Ramos (cell line): ENCODE measurements around the gene FBXO44.
"Not testable (repeated sequence)": the region's sequence is repeated elsewhere in the genome, so short reads cannot be mapped to it uniquely, and the experiment has no call there.

Source experiments
- in situ Hi-C: fragments of 300-500 bp; cut with MboI; formaldehyde crosslinking; loops from one replicate; pipeline ENCODE4 v1.14.3; 2022; ENCODE audit warnings: low sequenced_read_pairs; ENCODE audit not compliant: unreplicated experiment

FBXO44 gene, protein sequence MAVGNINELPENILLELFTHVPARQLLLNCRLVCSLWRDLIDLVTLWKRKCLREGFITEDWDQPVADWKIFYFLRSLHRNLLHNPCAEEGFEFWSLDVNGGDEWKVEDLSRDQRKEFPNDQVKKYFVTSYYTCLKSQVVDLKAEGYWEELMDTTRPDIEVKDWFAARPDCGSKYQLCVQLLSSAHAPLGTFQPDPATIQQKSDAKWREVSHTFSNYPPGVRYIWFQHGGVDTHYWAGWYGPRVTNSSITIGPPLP

DNA sequence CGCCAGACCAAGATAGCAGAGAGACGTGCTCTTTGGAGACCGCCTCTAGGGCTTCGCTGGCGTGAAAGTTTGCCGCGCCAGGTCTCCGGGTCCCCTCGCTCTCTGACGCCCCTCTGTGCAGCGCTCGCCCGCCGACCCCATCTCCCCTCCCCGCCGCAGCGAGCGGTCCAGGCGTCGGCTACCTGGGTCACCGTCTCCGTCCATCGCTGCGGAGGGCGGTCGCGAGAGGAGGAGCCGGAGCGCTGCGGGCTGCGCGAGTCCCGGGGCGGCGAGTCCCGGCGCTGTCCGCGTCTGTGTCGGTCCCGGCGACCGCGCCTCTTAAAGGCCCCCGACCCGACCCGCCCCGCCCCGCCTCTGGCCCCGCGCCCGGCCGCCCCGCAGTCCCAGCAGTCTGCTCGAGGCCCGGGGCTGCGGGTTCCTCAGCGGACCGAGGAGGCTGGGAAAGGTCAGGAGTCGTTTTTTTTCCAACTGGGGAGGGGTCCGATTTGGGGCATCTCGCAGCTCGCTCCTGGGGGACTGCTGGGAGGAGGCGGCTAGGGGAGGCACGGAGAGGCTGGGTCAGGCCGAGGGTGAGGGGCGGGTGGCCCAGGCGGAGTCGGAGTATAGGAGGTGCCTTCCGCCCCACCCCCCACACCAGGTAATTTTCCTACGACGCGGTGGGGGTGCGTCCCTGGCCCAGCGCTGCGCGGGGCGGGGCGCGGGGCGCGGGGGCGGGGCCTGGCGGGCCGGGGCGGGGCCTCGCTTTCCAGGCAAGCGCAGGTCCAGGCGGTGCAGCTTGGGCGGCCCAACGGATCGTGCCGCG, at the start of gene FBXO44, which contains the start of gene FBXO2:
Gene FBXO44, plus strand, starts transcription at position 741 of the 802 bp plus-strand sequence. CDS start 959 bp downstream, outside the sequence.
Gene FBXO2, minus strand, starts transcription at position 293 of the 802 bp plus-strand sequence. Its CDS starts 89 bp downstream, at position 204.
- in situ Hi-C loops: no loop called here

DNA sequence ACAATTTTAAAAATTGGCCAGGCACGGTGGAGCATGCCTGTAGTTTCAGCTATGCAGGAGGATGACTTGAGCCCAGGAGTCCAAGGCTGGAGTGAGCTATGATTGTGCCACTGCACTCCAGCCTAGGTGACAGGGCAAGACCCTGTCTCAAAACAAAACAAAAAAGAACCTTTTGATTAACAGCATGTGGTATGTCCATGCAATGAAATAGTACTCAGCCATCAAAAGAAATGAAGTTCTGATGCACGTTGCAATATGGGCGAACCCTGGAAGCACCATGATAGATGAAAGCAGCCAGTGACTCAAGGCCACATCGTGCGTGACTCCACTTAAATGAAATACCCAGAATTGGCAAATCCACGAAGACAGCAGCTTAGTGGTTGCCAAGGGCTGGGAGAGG, 47.9 kb upstream of the FBXO44 start:
- in situ Hi-C loops: no loop called here

DNA sequence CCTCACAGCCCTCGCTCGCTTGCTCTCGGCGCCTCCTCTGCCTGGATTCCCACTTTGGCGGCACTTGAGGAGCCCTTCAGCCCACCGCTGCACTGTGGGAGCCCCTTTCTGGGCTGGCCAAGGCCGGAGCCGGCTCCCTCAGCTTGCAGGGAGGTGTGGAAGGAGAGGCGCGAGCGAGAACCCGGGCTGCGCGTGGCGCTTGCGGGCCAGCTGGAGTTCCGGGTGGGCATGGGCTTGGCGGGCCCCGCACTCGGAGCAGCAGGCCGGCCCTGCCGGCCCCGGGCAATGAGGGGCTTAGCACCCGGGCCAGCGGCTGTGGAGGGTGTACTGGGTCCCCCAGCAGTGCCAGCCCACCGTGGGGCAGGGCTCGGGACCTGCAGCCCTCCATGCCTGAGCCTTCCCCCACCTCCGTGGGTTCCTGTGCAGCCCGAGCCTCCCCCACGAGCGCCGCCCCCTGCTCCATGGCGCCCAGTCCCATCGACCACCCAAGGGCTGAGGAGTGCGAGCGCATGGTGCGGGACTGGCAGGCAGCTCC, 46.0 kb upstream of the FBXO44 start:
- in situ Hi-C loops: not testable (repeated sequence)

DNA sequence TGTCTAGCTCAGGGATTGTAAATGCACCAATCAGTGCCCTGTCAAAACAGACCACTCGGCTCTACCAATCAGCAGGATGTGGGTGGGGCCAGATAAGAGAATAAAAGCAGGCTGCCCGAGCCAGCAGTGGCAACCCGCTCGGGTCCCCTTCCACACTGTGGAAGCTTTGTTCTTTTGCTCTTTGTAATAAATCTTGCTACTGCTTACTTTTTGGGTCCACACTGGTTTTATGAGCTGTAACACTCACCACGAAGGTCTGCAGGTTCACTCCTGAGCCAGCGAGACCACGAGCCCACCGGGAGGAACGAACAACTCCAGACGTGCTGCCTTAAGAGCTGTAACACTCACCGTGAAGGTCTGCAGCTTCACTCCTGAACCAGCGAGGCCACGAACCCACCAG, 45.3 kb upstream of the FBXO44 start:
- in situ Hi-C loops: not testable (repeated sequence)

DNA sequence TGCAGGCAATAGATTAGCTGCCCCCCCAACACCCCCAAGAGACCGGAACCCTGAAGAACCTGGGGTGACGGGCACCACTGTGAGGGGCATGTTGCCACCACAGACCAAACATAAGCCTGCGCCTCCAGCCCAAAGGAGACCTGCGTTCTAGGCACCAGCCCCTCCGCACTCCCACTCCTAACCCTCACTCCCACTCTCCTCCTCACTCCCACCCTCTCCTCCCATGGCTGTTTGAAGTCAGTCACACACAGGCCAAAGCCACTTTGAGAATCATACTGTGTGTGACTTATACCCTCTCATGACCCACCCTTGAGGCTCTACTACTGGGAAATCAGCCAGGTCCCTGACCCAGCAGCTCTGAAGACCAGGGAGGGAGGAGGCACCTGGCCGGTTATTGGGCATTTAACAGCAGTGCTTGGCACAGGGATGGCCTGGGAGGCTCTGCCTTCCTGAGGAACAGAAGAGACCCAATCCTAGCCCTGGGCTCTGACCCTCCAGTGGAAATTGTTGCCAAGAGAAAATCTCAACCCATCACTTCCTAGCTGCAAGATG, 44.0 kb upstream of the FBXO44 start:
- in situ Hi-C loops: no loop called here

DNA sequence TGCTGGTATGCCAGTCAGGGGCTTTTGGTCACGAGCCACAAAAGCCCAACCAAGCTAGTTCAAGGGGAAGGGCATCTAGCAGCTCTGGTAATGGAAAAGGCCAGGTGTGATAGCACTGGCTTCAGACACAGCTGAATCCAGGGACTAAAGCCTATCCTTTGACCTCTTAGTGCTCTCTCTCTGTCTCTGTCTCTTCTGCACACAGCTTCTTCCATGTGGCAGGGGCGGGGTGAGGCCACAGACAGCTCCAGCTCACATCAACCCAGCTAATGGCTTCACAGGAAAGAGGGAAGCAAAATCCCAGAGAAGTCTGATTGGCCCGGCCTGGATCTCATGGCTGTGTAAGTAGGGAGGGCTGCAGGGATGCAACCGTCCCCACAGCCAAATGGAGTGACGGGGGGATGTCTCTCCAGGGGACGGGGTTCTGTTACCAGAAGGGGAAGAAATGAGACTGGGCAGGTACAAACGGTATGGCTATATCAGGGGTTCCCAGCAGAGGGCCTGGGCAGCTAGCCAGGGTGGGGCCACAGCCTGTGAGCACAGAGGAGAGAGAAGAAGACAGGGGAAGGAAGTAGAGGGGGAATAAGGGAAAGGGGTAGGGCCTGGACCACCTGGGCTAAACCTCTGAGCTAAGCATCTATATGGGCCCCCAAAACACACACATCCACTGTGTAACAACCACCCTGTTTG, 42.9 kb upstream of the FBXO44 start:
- in situ Hi-C loops: no loop called here

DNA sequence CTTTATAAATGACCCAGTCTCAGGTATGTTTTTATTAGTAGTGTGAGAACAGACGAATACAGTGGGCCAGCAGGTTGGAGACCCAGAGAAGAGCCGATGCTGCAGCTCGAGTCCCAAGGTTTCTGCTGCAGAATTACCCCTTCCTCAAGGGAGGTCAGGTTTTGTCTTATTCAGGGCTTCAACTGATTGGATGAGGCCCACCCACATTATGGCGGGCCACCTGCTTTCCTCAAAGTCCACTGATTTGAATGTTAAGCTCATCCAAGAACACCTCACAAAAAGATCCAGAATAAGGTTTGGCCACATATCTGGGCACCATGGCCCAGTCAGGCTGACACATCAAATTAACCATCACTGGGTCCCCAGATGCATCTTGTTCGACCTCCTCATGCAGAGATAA, 41.3 kb upstream of the FBXO44 start:
- in situ Hi-C loops: no loop called here

DNA sequence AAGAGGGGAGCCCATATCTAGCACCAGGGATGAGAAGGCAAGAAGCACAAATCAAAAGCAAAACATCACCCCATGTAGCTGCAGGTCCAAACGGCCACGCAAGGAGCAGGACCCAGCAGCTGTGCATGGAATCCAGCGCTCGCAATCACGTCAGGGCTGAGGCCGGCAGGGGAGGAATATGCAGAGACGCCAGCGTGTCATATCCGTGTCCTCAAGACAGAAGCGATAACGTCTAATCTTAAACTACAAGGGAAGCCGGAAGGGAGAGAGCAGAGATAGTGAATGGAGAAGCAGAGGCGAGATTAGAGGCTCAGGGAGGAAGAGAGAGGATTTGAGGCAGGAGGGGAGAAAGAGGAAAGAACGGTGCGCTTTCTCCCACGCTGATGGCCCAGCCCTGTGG, 39.6 kb upstream of the FBXO44 start:
- in situ Hi-C loops: no loop called here

DNA sequence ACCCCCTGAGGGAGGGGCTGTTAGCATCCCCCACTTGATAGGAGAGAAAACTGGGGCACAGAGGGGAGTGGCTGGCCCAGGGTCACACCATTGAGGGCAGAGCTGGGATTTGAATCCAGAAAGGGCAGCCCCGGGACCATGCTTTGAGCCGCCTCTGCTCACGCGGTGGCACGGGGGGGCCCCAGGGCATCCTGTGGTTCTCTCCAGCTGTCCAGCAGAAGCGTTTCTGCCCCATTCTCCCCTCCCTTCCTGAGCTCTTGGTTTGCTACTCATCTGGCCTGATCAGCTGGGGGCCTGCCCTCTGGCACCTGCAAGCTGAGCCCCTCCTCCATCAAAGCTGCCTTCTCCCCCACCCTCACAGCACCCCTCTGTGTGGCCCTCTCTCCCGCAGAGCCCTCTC, 37.9 kb upstream of the FBXO44 start:
- in situ Hi-C loops: no loop called here

DNA sequence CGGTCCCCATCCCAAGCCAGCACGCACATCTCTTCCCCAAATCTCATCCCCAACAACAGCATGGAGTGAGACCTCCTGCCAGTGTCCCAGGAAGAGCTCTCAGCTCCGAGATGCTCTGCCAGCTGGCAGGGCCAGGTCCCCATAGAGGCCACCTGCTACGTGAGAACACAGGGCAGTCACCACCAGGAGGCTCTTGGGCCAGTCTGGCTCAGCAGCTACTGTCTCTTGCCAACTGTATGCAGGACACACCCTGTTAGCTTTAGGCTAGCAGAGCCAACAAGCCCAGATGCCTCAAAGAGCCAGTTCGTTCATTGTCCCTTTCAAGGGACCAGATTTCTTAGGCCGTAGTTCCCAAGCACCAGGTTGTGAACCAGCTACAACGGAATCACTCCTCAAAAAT, 37.4 kb upstream of the FBXO44 start:
- in situ Hi-C loops: no loop called here

DNA sequence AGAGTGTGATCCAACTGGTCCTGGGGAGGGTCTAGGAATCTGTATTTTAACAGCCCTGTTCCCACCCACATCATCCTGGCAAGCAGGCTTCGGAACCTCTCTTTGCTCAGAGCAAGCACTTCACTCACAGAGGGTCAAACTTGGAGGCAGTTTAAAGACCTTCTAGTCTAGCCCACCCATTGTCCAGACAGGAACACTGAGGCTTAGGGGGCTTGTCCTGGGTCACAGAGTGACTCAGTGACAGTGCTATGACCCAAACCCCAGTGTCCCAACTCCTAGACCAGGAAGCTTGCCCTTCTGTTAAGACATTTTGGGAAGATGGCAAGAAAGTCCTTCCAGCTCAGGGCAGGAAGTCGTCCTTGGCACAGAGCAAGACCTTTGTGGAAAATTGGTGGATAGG, 36.9 kb upstream of the FBXO44 start:
- in situ Hi-C loops: no loop called here

DNA sequence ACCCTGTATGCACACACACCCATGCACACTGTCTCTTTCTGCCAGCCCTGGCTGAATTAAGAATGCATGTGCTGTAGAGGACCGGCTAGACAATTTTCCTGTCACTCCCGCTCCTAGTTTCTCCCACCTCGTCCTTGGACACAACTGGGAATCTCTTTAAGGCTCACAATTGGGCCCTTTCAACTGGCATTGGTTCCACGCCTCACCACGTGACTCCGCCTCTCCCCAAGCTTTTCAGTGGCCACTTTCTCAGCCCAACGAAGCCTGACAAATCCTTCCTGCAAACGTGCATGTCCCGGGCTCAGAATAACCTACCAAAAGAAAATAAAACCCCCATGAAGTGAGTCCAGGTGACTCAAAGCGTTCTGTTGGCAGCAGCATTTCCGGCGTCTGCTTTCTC, 34.3 kb upstream of the FBXO44 start:
- in situ Hi-C loops: no loop called here

DNA sequence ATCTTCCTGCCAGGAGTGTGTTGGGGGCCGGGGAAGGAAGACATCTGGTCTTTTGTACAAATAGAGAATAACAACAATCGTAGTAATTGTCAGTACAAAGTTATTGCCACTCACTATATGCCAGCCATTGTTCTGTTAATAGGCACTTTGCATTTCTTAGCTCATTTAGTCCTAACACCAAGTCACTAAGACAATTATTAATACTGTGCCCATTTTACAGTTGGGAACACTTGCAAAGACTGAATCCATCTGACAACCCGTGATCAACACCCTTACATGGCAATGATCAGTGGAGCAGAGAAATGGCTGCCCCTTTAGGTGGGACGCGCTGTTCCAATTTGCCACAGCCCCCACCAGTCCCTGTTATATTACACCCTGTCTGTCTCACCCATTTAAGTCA, 33.8 kb upstream of the FBXO44 start:
- in situ Hi-C loops: no loop called here

DNA sequence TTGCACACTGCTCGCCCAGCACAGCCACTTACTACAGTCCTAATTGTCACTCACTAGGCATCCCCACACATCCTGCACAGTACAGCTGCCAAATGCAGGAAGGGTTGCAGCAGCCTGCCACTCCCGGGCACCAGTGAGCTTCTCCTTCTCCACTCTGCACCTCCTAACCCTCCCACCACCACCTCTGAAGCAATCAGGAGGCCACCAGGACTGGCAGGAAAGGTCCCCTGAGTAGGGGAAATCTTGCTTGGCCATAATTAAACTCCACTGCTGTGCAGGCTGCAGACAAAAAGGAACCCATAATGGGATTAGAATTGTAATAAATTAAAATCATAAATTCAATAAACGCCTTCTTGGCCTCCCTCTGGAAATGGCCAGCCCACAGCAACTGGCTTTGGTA, 32.3 kb upstream of the FBXO44 start:
- in situ Hi-C loops: no loop called here

DNA sequence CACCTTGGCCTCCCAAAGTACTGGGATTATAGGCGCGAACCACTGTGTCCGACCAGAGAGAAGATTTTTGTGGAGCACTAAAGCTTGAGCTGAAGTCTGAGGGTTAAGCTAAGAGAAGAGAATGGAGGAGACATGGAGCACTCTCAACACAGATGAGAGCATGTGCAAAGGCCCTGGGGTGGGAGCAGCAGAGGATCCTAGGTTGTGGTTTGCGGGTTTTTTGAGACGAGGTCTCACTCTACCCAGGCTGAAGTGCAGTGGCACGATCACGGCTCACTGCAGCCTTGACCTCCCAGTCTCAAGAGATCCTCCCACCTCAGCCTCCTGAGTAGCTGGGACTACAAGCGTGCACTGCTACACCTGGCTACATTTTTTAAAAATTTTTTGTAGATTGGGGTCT, 31.0 kb upstream of the FBXO44 start:
- in situ Hi-C loops: no loop called here

DNA sequence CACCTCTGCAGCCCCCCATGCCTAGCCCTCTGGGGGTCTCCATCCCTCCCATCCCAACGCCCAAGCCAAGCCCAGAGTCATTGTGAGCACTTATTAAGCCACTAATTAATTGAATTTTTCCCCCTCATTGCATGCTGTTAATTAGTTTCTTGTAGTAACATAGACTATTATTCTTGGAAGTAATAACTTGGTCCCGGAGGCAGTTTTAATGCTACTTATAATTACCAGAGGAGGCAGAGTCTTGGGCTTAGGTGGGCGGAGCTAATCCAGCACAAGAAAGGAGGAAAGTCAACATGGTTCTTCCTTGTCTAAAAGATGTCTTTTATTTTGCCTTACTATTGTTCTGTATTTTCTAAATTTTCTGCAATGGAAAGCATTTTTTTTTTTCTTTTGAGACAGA, 28.1 kb upstream of the FBXO44 start:
- in situ Hi-C loops: no loop called here

DNA sequence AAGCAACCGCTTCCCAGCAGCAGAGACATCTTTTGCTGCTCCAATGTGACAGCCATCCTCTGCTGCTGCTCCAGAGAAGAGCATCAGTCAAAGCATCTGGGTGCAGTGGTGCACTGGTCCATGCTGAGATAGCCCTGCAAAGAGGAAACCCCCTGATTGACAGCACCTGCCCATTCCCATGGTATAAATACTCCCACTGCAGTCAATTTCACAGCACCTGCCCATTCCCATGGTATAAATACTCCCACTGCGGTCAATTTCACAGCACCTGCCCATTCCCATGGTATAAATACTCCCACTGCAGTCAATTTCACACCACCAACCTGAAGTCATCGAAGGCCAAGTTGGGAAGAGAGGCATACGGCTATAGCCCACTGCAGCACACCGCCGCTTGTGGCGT, 25.9 kb upstream of the FBXO44 start:
- in situ Hi-C loops: no loop called here

DNA sequence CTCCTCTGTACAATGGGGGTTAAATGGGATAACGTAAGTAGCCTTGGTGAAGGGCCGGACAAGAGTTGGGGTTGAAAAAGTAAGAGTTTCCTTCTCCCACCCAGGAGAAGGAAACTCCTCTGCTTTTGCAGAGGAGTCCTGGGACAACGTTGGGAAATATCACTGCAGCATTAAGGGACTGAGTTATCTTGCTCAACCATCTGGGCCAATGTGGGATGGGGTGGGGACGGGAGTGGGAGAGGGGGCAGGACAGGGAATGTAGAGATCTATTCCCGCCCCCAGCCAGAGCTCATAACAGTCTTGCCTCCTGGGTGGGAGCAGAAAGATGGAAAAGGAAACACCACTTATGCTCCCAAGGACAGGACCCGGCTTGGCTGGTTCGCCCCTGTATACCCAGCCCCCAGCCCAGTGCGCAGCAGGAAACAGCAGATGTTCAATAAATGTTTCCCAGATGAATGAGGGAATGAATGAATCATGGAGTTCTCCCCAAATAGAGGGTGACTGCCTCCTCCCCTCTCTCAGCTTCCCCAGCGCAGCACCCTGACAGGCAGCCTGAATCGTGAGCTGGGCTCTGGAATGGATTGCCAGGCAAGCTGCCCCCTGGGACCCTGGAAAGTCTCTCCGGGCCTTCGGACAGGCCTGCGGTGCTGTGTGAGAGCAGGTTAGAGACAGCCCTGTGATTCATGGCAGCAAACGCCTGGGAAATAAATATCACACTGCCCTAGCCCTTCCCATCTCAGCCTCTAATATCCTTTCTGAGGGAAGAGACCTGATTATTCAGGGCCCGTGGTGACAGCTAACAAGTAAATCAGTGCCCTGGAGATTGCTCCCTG, 25.3 kb upstream of the FBXO44 start:
- in situ Hi-C loops: no loop called here

DNA sequence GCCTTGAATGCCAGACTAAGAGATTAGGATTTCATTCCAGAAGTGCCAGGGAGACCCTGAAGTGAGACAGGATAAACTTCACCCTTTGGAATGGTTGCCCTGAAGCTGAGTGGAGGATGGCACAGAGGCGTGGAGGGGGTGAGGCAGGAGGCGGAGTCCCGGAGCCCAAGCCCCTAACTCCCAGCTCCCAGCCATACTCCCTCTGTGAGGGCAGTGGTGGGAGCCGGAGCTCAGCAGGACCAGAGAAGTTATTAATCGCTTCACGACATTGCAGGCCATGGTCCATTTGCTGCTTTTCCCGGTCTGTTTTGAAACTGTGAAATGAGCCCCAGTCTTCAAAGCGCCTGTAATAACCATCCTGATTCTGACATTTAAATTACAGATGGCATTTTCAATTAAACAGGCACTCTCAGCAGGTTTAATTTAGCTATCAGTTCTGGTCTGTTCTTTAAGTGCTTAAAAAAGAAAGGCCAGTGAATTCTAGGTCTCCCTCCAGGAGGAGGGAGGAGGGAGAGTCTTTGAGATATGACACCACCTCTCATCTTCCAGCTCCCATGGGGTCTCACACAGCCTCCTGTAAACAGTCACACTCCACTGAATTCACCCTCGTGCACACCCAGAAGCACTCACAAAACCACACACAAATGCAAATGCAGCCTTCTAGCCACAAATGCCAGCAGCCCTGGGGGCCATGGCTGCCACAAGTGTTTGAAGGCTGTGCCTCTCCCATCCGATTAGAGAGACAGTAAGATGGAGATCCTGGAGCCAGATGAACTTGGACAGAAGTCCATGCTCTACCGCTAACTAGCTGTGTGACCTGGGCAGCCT, 20.1 kb upstream of the FBXO44 start:
- in situ Hi-C loops: no loop called here
